ENCODE measurements around the gene NCEH1. TPM values are rescaled to one million over a fixed set of nuclear protein-coding genes. Genes with fewer than 3 reads are reported as not detected.
"Not testable (repeated sequence)": the region's sequence is repeated elsewhere in the genome, so short reads cannot be mapped to it uniquely, and the experiment has no call there.

Gene NCEH1
- total RNA-seq, 4 donors from 2014 or later: 4.5 to 9.3 (median 6.1) TPM

GRCh38 chr3:172708921-172709773 lies 1.7 kb downstream of the NCEH1 start:
- no peak for TF ChIP-seq CTCF (IDR thresholded peaks at IDR 0.05)
- no peak for TF ChIP-seq POLR2AphosphoS5 (IDR thresholded peaks at IDR 0.05)
- no peak for TF ChIP-seq EP300 (IDR thresholded peaks at IDR 0.05)
- TF ChIP-seq POLR2A (IDR thresholded peaks at IDR 0.05): no peak
- H3K27ac ChIP-seq: peak overlapping the region; percentile 66 to 95 (median 90)
- H3K27me3 ChIP-seq: no peaks in the 10 kb centered on the region
- no peak overlapping the region for H3K4me3 ChIP-seq
- no peaks in the 10 kb centered on the region for H3K9me3 ChIP-seq
- H3K36me3 ChIP-seq: no peaks in the 10 kb centered on the region
- ATAC-seq: no peak
- WGBS, 2 donors (ENCODE audit: low coverage in 1 of 2): 40 to 74% methylated on average over 1 to 2 of the region's 2 CpGs
- peaks cover 0 to 24% (median 6%) of the 10 kb centered on the region in 3 donors for H3K4me1 ChIP-seq

- peaks cover 0 to 29% (median 6%) of the 10 kb centered on the region in 3 donors for H3K4me1 ChIP-seq
- TF ChIP-seq CTCF (IDR thresholded peaks at IDR 0.05): no peak
- no peak for TF ChIP-seq POLR2AphosphoS5 (IDR thresholded peaks at IDR 0.05)
- TF ChIP-seq POLR2A (IDR thresholded peaks at IDR 0.05): no peak
- no peak for TF ChIP-seq EP300 (IDR thresholded peaks at IDR 0.05)
- no peaks in the 10 kb centered on the region for H3K9me3 ChIP-seq
- no peak overlapping the region for H3K27ac ChIP-seq
- H3K4me3 ChIP-seq: no peak overlapping the region
- H3K27me3 ChIP-seq: no peaks in the 10 kb centered on the region
- 62 to 88% methylated on average over 1 of the region's 1 CpG for WGBS, 2 donors (ENCODE audit: low coverage in 1 of 2)
- no peak for ATAC-seq
- H3K36me3 ChIP-seq: no peaks in the 10 kb centered on the region
These were observed 2.9 kb downstream of the NCEH1 start for GRCh38 chr3:172707967-172708366.

- no peak for ATAC-seq
- Histone ChIP-seq H3K4me1 (peaks cover 0 to 29% (median 6%) of the 10 kb centered on the region in 3 donors), H3K36me3 (no peaks in the 10 kb centered on the region), H3K27ac (no peak overlapping the region), H3K27me3 (no peaks in the 10 kb centered on the region), H3K4me3 (no peak overlapping the region), H3K9me3 (no peaks in the 10 kb centered on the region)
- 76 to 89% methylated on average over 2 of the region's 2 CpGs for WGBS, 2 donors (ENCODE audit: low coverage in 1 of 2)
- no peak for TF ChIP-seq CTCF (IDR thresholded peaks at IDR 0.05)
- TF ChIP-seq POLR2AphosphoS5 (IDR thresholded peaks at IDR 0.05): no peak
- TF ChIP-seq EP300 (IDR thresholded peaks at IDR 0.05): no peak
- TF ChIP-seq POLR2A (IDR thresholded peaks at IDR 0.05): no peak
These were observed 3.8 kb downstream of the NCEH1 start for GRCh38 chr3:172707030-172707429.

GRCh38 chr3:172705170-172705569 lies 5.7 kb downstream of the NCEH1 start:
- WGBS, 2 donors (ENCODE audit: low coverage in 1 of 2): 93 to 100% methylated on average over 2 to 3 of the region's 4 CpGs
- no peaks in the 10 kb centered on the region for H3K27me3 ChIP-seq
- no peaks in the 10 kb centered on the region for H3K9me3 ChIP-seq
- no peak for TF ChIP-seq EP300 (IDR thresholded peaks at IDR 0.05)
- ATAC-seq: no peak
- no peak overlapping the region for H3K4me3 ChIP-seq
- H3K36me3 ChIP-seq: no peaks in the 10 kb centered on the region
- H3K4me1 ChIP-seq: peaks cover 0 to 28% (median 6%) of the 10 kb centered on the region in 3 donors
- no peak overlapping the region for H3K27ac ChIP-seq

GRCh38 chr3:172704001-172704400 lies 6.9 kb downstream of the NCEH1 start:
- peaks cover 0 to 23% (median 0%) of the 10 kb centered on the region in 3 donors for H3K4me1 ChIP-seq
- 6 to 7% methylated on average over 1 of the region's 1 CpG for WGBS, 2 donors (ENCODE audit: low coverage in 1 of 2)
- no peak for ATAC-seq

GRCh38 chr3:172702731-172703130 lies 8.1 kb downstream of the NCEH1 start:
- H3K9me3 ChIP-seq, ATAC-seq, H3K4me3 ChIP-seq, H3K36me3 ChIP-seq, H3K27ac ChIP-seq, H3K27me3 ChIP-seq: not testable (repeated sequence)
- peaks cover 0 to 13% (median 0%) of the 10 kb centered on the region in 3 donors for H3K4me1 ChIP-seq
- 43 to 89% methylated on average over 1 to 3 of the region's 3 CpGs for WGBS, 2 donors (ENCODE audit: low coverage in 1 of 2)

More at GRCh38 chr3:172704001-172704400, 6.9 kb downstream of the NCEH1 start:
- no peaks in the 10 kb centered on the region for H3K36me3 ChIP-seq
- no peaks in the 10 kb centered on the region for H3K27me3 ChIP-seq
- H3K4me3 ChIP-seq: no peak overlapping the region
- no peak overlapping the region for H3K27ac ChIP-seq
- TF ChIP-seq CTCF (IDR thresholded peaks at IDR 0.05) (no peak), EP300 (IDR thresholded peaks at IDR 0.05) (no peak)
- no peaks in the 10 kb centered on the region for H3K9me3 ChIP-seq
